H9 (cell line): ENCODE data around the gene PCGF2. TPM values are rescaled to one million over a fixed set of nuclear protein-coding genes. Genes with fewer than 3 reads are reported as not detected.

ENCODE experiments used
- DNase-seq: peaks from one replicate; pipeline ENCODE4 v3.0.0-alpha.2; 2017
- H2AFZ ChIP-seq: one replicate; pipeline ENCODE4 v1.6.1; 2013; ENCODE audit warnings: mild to moderate bottlenecking, low read length, control low read depth, moderate library complexity
- H2AK5ac ChIP-seq: 2 replicates; pipeline ENCODE4 v1.6.1; 2013; ENCODE audit warnings: low read length, control low read depth, mixed read lengths; ENCODE audit not compliant: insufficient read length
- H2BK120ac ChIP-seq: one replicate; pipeline ENCODE4 v1.6.1; 2013; ENCODE audit warnings: low read depth, mild to moderate bottlenecking, low read length, control low read depth, inconsistent platforms; ENCODE audit not compliant: poor library complexity, severe bottlenecking
- H2BK12ac ChIP-seq: 2 replicates; pipeline ENCODE4 v1.6.1; 2013; ENCODE audit warnings: low read length, control low read depth, mixed read lengths, low read depth; ENCODE audit not compliant: insufficient read length
- H2BK15ac ChIP-seq: 2 replicates; pipeline ENCODE4 v1.6.1; 2013; ENCODE audit warnings: low read depth, low read length, control low read depth
- H2BK20ac ChIP-seq: one replicate; pipeline ENCODE4 v1.6.1; 2013; ENCODE audit warnings: low read depth, mild to moderate bottlenecking, low read length, control low read depth, inconsistent platforms; ENCODE audit not compliant: poor library complexity, severe bottlenecking
- H2BK5ac ChIP-seq: 2 replicates; pipeline ENCODE4 v1.6.1; 2013; ENCODE audit warnings: low read length, control low read depth, mixed read lengths; ENCODE audit not compliant: insufficient read length
- H3K14ac ChIP-seq: 2 replicates; pipeline ENCODE4 v1.6.1; 2013; ENCODE audit warnings: low read length, control low read depth; ENCODE audit not compliant: insufficient read depth
- H3K18ac ChIP-seq: 2 replicates; pipeline ENCODE4 v1.6.1; 2013; ENCODE audit warnings: low read depth, mild to moderate bottlenecking, mixed read lengths, low read length, control low read depth; ENCODE audit not compliant: insufficient read length
- H3K23ac ChIP-seq: 2 replicates; pipeline ENCODE4 v1.6.1; 2013; ENCODE audit warnings: low read length, control low read depth, mixed read lengths, low read depth; ENCODE audit not compliant: insufficient read length
- H3K23me2 ChIP-seq: 2 replicates; pipeline ENCODE4 v1.6.1; 2013; ENCODE audit warnings: low read depth, mild to moderate bottlenecking, mixed read lengths, low read length, control low read depth; ENCODE audit not compliant: insufficient read length, poor library complexity, severe bottlenecking
- H3K27ac ChIP-seq: 2 replicates; pipeline ENCODE4 v1.5.1; 2013; ENCODE audit warnings: low read length, control low read depth, mixed read lengths, low read depth; ENCODE audit not compliant: insufficient read length
- H3K27me3 ChIP-seq: 2 replicates; pipeline ENCODE4 v1.6.1; 2013; ENCODE audit warnings: low read length, control low read depth, inconsistent platforms; ENCODE audit not compliant: insufficient read depth
- H3K4ac ChIP-seq: 2 replicates; pipeline ENCODE4 v1.6.1; 2013; ENCODE audit warnings: low read depth, mild to moderate bottlenecking, control low read depth, inconsistent platforms, low read length, moderate library complexity
- H3K4me1 ChIP-seq: 2 replicates; pipeline ENCODE4 v1.6.1; 2013; ENCODE audit warnings: low read length, control low read depth, inconsistent platforms; ENCODE audit not compliant: insufficient read depth
- H3K4me2 ChIP-seq: 2 replicates; pipeline ENCODE4 v1.6.1; 2013; ENCODE audit warnings: low read length, control low read depth, mixed read lengths; ENCODE audit not compliant: insufficient read length, insufficient read depth
- H3K56ac ChIP-seq: 2 replicates; pipeline ENCODE4 v1.6.1; 2013; ENCODE audit warnings: low read depth, mild to moderate bottlenecking, mixed read lengths, low read length, control low read depth; ENCODE audit not compliant: insufficient read length
- H3K79me1 ChIP-seq: 2 replicates; pipeline ENCODE4 v1.6.1; 2013; ENCODE audit warnings: low read depth, mild to moderate bottlenecking, moderate library complexity, low read length, control low read depth, inconsistent platforms; ENCODE audit not compliant: insufficient read depth, poor library complexity, severe bottlenecking
- H3K79me2 ChIP-seq: 2 replicates; pipeline ENCODE4 v1.6.1; 2013; ENCODE audit warnings: low read length, control low read depth, inconsistent platforms; ENCODE audit not compliant: insufficient read depth
- H3K9ac ChIP-seq: 2 replicates; pipeline ENCODE4 v1.6.1; 2013; ENCODE audit warnings: low read length, control low read depth, mixed read lengths; ENCODE audit not compliant: insufficient read length; ENCODE audit errors: extremely low read depth
- H3K9me3 ChIP-seq: one replicate; pipeline ENCODE4 v1.6.1; 2013; ENCODE audit warnings: low read depth, low read length, inconsistent platforms; ENCODE audit not compliant: control insufficient read depth
- H3T11ph ChIP-seq: one replicate; pipeline ENCODE4 v1.6.1; 2013; ENCODE audit warnings: mild to moderate bottlenecking, low read length, control low read depth, inconsistent platforms
- H4K20me1 ChIP-seq: one replicate; pipeline ENCODE4 v1.6.1; 2013; ENCODE audit not compliant: control insufficient read depth, insufficient read length, insufficient read depth
- H4K5ac ChIP-seq: 2 replicates; pipeline ENCODE4 v1.6.1; 2013; ENCODE audit warnings: low read depth, mild to moderate bottlenecking, mixed read lengths, low read length, control low read depth; ENCODE audit not compliant: insufficient read length
- H4K8ac ChIP-seq: replicated peaks from 2 replicates; pipeline ENCODE4 v1.6.1; 2013; ENCODE audit warnings: low read length, control low read depth, mixed read lengths, low read depth; ENCODE audit not compliant: insufficient read length
- H4K91ac ChIP-seq: 2 replicates; pipeline ENCODE4 v1.6.1; 2013; ENCODE audit warnings: low read depth, mild to moderate bottlenecking, moderate library complexity, mixed read lengths, low read length, control low read depth; ENCODE audit not compliant: insufficient read length
- H3K27ac Mint-ChIP-seq, 3 experiments: 2 replicates in 2 of 3; 3 replicates in 1 of 3; pipeline ENCODE4 v1.8.0; 2020 to 2021; ENCODE audit warnings: mixed read lengths in 3 of 3, mild to moderate bottlenecking in 1 of 3, moderate library complexity in 1 of 3
- H3K27me3 Mint-ChIP-seq: 2 replicates; pipeline ENCODE4 v1.8.0; 2021; ENCODE audit warnings: low read depth, mild to moderate bottlenecking, moderate library complexity, mixed read lengths
- H3K36me3 Mint-ChIP-seq, 3 experiments: 2 replicates in 2 of 3; 3 replicates in 1 of 3; pipeline ENCODE4 v1.8.0; 2020 to 2021; ENCODE audit warnings: low read depth in 3 of 3, mixed read lengths in 3 of 3; ENCODE audit not compliant: insufficient read depth in 1 of 3
- H3K4me1 Mint-ChIP-seq, 2 experiments: 2 replicates each; pipeline ENCODE4 v1.8.0; 2020; ENCODE audit warnings: mixed read lengths in 2 of 2
- H3K4me3 Mint-ChIP-seq, 2 experiments: 2 replicates in 1 of 2; 3 replicates in 1 of 2; pipeline ENCODE4 v1.8.0; 2020 to 2021; ENCODE audit warnings: mild to moderate bottlenecking in 2 of 2, mixed read lengths in 2 of 2, moderate library complexity in 1 of 2
- H3K9me3 Mint-ChIP-seq, 2 experiments: 2 replicates in 1 of 2; 3 replicates in 1 of 2; pipeline ENCODE4 v1.8.0; 2020; ENCODE audit warnings: mild to moderate bottlenecking in 2 of 2, mixed read lengths in 2 of 2, moderate library complexity in 1 of 2
- WGBS: extraction: QIAGEN DNeasy Blood & Tissue Kit; methylation state at CpG from one replicate; pipeline ENCODE4 v1.1.7; 2013; ENCODE audit warnings: missing lambda C conversion rate, low lambda C conversion rate, mixed read lengths; ENCODE audit not compliant: insufficient read length; ENCODE audit errors: extremely low coverage; 5-methylcytosine and 5-hydroxymethylcytosine counted together
- total RNA-seq: library from RNA; stranded (reverse); gene quantifications from 2 replicates; pipeline ENCODE4 v1.2.1, GENCODE V29; 2021
- TF ChIP-seq, protein P1 (sequence below): fragments of 200-600 bp; sonication (generic); conservative IDR thresholded peaks from 3 replicates; pipeline ENCODE4 v1.8.0; 2021; ENCODE audit warnings: antibody characterized with exemption, mild to moderate bottlenecking

PCGF2 gene
- total RNA-seq, 1 experiment from 2014 or later = 106 TPM

GRCh38 chr17:38733282-38733981 lies 14.7 kb downstream of the PCGF2 start:
- H3K9ac ChIP-seq = no peak overlapping the region

More at GRCh38 chr17:38733282-38733981, 14.7 kb downstream of the PCGF2 start:
- Histone ChIP-seq H4K8ac (no peak overlapping the region), H3K14ac (no peak overlapping the region; the same call in 1 of the 2 replicates), H3K27me3 (peaks cover 2% of the 10 kb centered on the region; the same call in 1 of the 2 replicates), H2BK15ac (no peak overlapping the region), H4K91ac (no peak overlapping the region), H3K4me2 (no peak overlapping the region), H2BK20ac (no peak overlapping the region), H3K23me2 (peaks cover 5% of the 10 kb centered on the region), H2BK5ac (no peak overlapping the region), H3K79me2 (no peaks in the 10 kb centered on the region), H2BK120ac (no peak overlapping the region), H3K23ac (no peak overlapping the region), H3K18ac (no peak overlapping the region), H2BK12ac (no peak overlapping the region), H3T11ph (no peak overlapping the region), H4K20me1 (no peaks in the 10 kb centered on the region), H2AFZ (no peak overlapping the region), H4K5ac (no peak overlapping the region), H3K9me3 (no peaks in the 10 kb centered on the region), H2AK5ac (no peak overlapping the region), H3K4ac (no peak overlapping the region), H3K56ac (no peak overlapping the region), H3K4me1 (peaks cover 2% of the 10 kb centered on the region; the same call in 1 of the 2 replicates), H3K79me1 (no peaks in the 10 kb centered on the region), H3K27ac (no peak overlapping the region)
- Mint-ChIP-seq H3K27ac (no peak overlapping the region), H3K4me1 (peaks cover 13 to 26% of the 10 kb centered on the region in 2 experiments), H3K36me3 (peaks cover 12 to 46% (median 37%) of the 10 kb centered on the region in 3 experiments; a peak in 6 of 7 replicates), H3K4me3 (peak overlapping the region in 1 of 2 experiments; percentile 9; a peak in 1 of 5 replicates), H3K9me3 (no peaks in the 10 kb centered on the region; a peak in 1 of 5 replicates), H3K27me3 (peaks cover 17% of the 10 kb centered on the region)
- peak; percentile 28 for DNase-seq
- TF ChIP-seq, protein P1, sequence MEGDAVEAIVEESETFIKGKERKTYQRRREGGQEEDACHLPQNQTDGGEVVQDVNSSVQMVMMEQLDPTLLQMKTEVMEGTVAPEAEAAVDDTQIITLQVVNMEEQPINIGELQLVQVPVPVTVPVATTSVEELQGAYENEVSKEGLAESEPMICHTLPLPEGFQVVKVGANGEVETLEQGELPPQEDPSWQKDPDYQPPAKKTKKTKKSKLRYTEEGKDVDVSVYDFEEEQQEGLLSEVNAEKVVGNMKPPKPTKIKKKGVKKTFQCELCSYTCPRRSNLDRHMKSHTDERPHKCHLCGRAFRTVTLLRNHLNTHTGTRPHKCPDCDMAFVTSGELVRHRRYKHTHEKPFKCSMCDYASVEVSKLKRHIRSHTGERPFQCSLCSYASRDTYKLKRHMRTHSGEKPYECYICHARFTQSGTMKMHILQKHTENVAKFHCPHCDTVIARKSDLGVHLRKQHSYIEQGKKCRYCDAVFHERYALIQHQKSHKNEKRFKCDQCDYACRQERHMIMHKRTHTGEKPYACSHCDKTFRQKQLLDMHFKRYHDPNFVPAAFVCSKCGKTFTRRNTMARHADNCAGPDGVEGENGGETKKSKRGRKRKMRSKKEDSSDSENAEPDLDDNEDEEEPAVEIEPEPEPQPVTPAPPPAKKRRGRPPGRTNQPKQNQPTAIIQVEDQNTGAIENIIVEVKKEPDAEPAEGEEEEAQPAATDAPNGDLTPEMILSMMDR = no peak
- no CpG with 5 or more reads among the region's 9 CpGs for WGBS
